Tibial artery (tissue), 4 donors: ENCODE results near the gene CYP3A7.
"Not testable (repeated sequence)": the region's sequence is repeated elsewhere in the genome, so short reads cannot be mapped to it uniquely, and the experiment has no call there.

Source experiments
- DNase-seq, 2 donors: peaks; one replicate each; pipeline ENCODE4 v3.0.0-alpha.2; 2019
- H3K27ac ChIP-seq, 2 donors: fragments of 200-600 bp; sonication (generic) in 1 of 2; 1 replicate in 1 of 2; 2 replicates in 1 of 2; pipeline ENCODE4 v1.5.1; 2018 to 2019; ENCODE audit warnings: mild to moderate bottlenecking in 1 of 2
- H3K27me3 ChIP-seq, 2 donors: fragments of 200-600 bp; sonication (generic) in 1 of 2; one replicate each; pipeline versions ENCODE4 v1.5.1 to v1.6.0; 2016 to 2019
- H3K36me3 ChIP-seq, 3 donors: fragments of 200-600 bp; sonication (generic) in 2 of 3; one replicate each; pipeline ENCODE4 v1.5.1; 2016 to 2019; ENCODE audit warnings: mild to moderate bottlenecking in 2 of 3
- H3K4me1 ChIP-seq, 4 donors: fragments of 200-600 bp; sonication (generic) in 2 of 4; 1 replicate in 3 of 4; 2 replicates in 1 of 4; pipeline ENCODE4 v1.5.1; 2016 to 2019
- H3K4me3 ChIP-seq, 2 donors: fragments of 200-600 bp; sonication (generic) in 1 of 2; 1 replicate in 1 of 2; 2 replicates in 1 of 2; pipeline ENCODE4 v1.5.1; 2018 to 2019; ENCODE audit warnings: mild to moderate bottlenecking in 2 of 2
- H3K9me3 ChIP-seq, 3 donors: fragments of 200-600 bp; sonication (generic) in 1 of 3; one replicate each; pipeline ENCODE4 v1.5.1; 2016 to 2019
- CTCF ChIP-seq, 2 experiments: fragments of 200-600 bp in 1 of 2; fragments of 450-650 bp in 1 of 2; IDR thresholded peaks; one replicate each; pipeline ENCODE4 v1.5.1; 2017 to 2019; ENCODE audit warnings: antibody characterized with exemption in 2 of 2, mild to moderate bottlenecking in 1 of 2, moderate library complexity in 1 of 2
- intact Hi-C: fragments of 100-400 bp; cut with DNase I; formaldehyde crosslinking; loops from one replicate; pipeline ENCODE4 v1.15.0; 2023; ENCODE audit warnings: low total_unique reads

The CYP3A7 gene

GRCh38 chr7:99778880-99779279, 43.9 kb upstream of the CYP3A7 start:
- no peak for TF ChIP-seq CTCF (IDR thresholded peaks at IDR 0.05)
- no peaks in the 10 kb centered on the region for H3K9me3 ChIP-seq
- H3K4me3 ChIP-seq = no peak overlapping the region
- H3K36me3 ChIP-seq = no peaks in the 10 kb centered on the region
- DNase-seq = no peak
- no peaks in the 10 kb centered on the region for H3K27me3 ChIP-seq
- intact Hi-C loops = no loop called here
- H3K27ac ChIP-seq = no peak overlapping the region
- no peaks in the 10 kb centered on the region for H3K4me1 ChIP-seq

- H3K27ac ChIP-seq, H3K4me3 ChIP-seq, H3K27me3 ChIP-seq, DNase-seq, H3K9me3 ChIP-seq, intact Hi-C loops, H3K4me1 ChIP-seq, H3K36me3 ChIP-seq: not testable (repeated sequence)
These were observed 38.4 kb upstream of the CYP3A7 start for GRCh38 chr7:99773395-99773794.

- no peaks in the 10 kb centered on the region for H3K9me3 ChIP-seq
- TF ChIP-seq CTCF (IDR thresholded peaks at IDR 0.05) = no peak
- no peaks in the 10 kb centered on the region for H3K27me3 ChIP-seq
- no peak overlapping the region for H3K27ac ChIP-seq
- no peak for DNase-seq
- H3K36me3 ChIP-seq = no peaks in the 10 kb centered on the region
- intact Hi-C loops = no loop called here
- H3K4me1 ChIP-seq = no peaks in the 10 kb centered on the region
- no peak overlapping the region for H3K4me3 ChIP-seq
These were observed 37.6 kb upstream of the CYP3A7 start for GRCh38 chr7:99772565-99772964.

- DNase-seq, H3K9me3 ChIP-seq, H3K27me3 ChIP-seq, intact Hi-C loops, H3K4me3 ChIP-seq, H3K4me1 ChIP-seq, H3K36me3 ChIP-seq, H3K27ac ChIP-seq: not testable (repeated sequence)
These were observed 34.5 kb upstream of the CYP3A7 start for GRCh38 chr7:99769494-99769893.

- no peaks in the 10 kb centered on the region for H3K36me3 ChIP-seq
- H3K4me3 ChIP-seq = no peak overlapping the region
- H3K27ac ChIP-seq = no peak overlapping the region
- TF ChIP-seq CTCF (IDR thresholded peaks at IDR 0.05) = no peak
- DNase-seq = no peak
- no peaks in the 10 kb centered on the region for H3K4me1 ChIP-seq
- intact Hi-C loops = no loop called here
- no peaks in the 10 kb centered on the region for H3K9me3 ChIP-seq
- H3K27me3 ChIP-seq = no peaks in the 10 kb centered on the region
These were observed 33.5 kb upstream of the CYP3A7 start for GRCh38 chr7:99768471-99768870.

- intact Hi-C loops = no loop called here
- no peak for DNase-seq
- TF ChIP-seq CTCF (IDR thresholded peaks at IDR 0.05) = no peak
These were observed 32.7 kb upstream of the CYP3A7 start for GRCh38 chr7:99767662-99768061.

GRCh38 chr7:99766484-99767099, 31.6 kb upstream of the CYP3A7 start:
- no peaks in the 10 kb centered on the region for H3K27me3 ChIP-seq
- DNase-seq = no peak
- intact Hi-C loops = no loop called here
- TF ChIP-seq CTCF (IDR thresholded peaks at IDR 0.05) = no peak
- H3K4me3 ChIP-seq = no peak overlapping the region
- H3K27ac ChIP-seq = no peak overlapping the region
- H3K9me3 ChIP-seq = no peaks in the 10 kb centered on the region
- H3K36me3 ChIP-seq = no peaks in the 10 kb centered on the region
- H3K4me1 ChIP-seq = peaks cover 0 to 4% (median 0%) of the 10 kb centered on the region in 4 donors

More at GRCh38 chr7:99767662-99768061, 32.7 kb upstream of the CYP3A7 start:
- Histone ChIP-seq H3K27me3 (no peaks in the 10 kb centered on the region), H3K27ac (no peak overlapping the region), H3K4me3 (no peak overlapping the region), H3K9me3 (no peaks in the 10 kb centered on the region), H3K4me1 (peaks cover 0 to 4% (median 0%) of the 10 kb centered on the region in 4 donors), H3K36me3 (no peaks in the 10 kb centered on the region)
